ENCODE measurements around the gene C1QTNF4. TPM values are rescaled to one million over a fixed set of nuclear protein-coding genes. Genes with fewer than 3 reads are reported as not detected.

The C1QTNF4 gene
- total and polyA plus RNA-seq, 2 of the 13 experiments (the other 11 are each of a cell fraction or from before 2014, with no cell fraction given) = not detected

DNA sequence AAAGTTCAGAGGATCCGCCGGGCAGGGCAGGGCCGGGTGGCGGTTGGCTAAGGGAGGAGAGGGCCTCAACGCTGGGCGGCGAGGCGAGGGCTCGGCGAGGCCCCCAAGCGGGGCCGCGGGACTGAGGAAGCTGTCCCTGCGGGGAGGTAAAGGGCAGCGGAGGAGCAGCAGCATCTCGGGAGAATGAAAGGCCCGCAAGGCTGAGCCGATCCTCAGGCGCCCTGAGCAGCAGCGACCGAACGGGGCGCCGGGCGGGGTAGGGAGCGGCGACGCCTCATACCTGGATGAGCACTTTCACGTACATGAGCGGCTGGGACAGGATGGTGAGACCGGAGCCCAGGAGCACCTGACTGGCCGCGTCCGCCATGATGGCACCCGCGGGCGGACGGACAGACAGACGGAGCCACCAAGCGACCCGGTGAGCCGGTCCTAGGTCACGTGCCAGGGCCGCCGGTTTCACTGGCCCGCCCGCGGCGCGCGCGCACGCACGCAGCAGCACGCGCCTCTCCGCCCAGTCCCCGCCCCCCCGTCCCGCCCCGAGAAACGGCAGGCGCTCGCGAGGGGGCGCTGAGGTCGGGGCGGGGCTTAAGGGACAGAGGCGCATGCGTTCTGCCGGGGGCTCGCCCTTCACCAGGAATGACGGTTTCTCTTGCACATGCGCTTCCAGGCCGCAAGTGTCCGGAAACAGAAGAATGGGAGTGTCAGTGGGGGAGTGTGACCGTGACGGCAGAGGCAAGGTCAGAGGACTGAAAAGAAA, 48.1 kb upstream of the C1QTNF4 start, which contains the start of gene MTCH2 (continued):
- TF ChIP-seq GATA4 (IDR thresholded peaks at IDR 0.05; ENCODE audit: borderline replicate concordance, low read depth) (peak; percentile 48), CBX1 (IDR thresholded peaks at IDR 0.05; ENCODE audit: low read depth) (peak; percentile 53), ZNF788 (CRISPR knock-in tag; IDR thresholded peaks at IDR 0.05; ENCODE audit: borderline replicate concordance) (peak; percentile 79; the same call in 1 of the 2 replicates), SMAD1 (CRISPR knock-in tag; IDR thresholded peaks at IDR 0.05; ENCODE audit: borderline replicate concordance, low read depth) (peak; percentile 93; the same call in 1 of the 2 replicates), MEF2D (CRISPR knock-in tag; IDR thresholded peaks at IDR 0.05) (no peak), SMARCE1 (IDR thresholded peaks at IDR 0.05; ENCODE audit: borderline replicate concordance) (no peak), KMT2B (CRISPR knock-in tag; IDR thresholded peaks at IDR 0.05) (peak; percentile 72), ZNF20 (CRISPR knock-in tag; IDR thresholded peaks at IDR 0.05) (no peak), ZNF17 (CRISPR knock-in tag; IDR thresholded peaks at IDR 0.05) (no peak), ZNF501 (CRISPR knock-in tag; IDR thresholded peaks at IDR 0.05) (peak; percentile 93), XRCC5 (optimal IDR thresholded peaks at IDR 0.05; ENCODE audit: low read length) (peak; percentile 60), RCOR2 (CRISPR knock-in tag; IDR thresholded peaks at IDR 0.05) (0 out of 2 replicates have a peak, but pooled peaks have one; percentile 40)
- TF ChIP-seq, protein P1, sequence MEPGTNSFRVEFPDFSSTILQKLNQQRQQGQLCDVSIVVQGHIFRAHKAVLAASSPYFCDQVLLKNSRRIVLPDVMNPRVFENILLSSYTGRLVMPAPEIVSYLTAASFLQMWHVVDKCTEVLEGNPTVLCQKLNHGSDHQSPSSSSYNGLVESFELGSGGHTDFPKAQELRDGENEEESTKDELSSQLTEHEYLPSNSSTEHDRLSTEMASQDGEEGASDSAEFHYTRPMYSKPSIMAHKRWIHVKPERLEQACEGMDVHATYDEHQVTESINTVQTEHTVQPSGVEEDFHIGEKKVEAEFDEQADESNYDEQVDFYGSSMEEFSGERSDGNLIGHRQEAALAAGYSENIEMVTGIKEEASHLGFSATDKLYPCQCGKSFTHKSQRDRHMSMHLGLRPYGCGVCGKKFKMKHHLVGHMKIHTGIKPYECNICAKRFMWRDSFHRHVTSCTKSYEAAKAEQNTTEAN (CRISPR knock-in tag; conservative IDR thresholded peaks at IDR 0.05) = peak; percentile 88
- TF ChIP-seq, protein P2, sequence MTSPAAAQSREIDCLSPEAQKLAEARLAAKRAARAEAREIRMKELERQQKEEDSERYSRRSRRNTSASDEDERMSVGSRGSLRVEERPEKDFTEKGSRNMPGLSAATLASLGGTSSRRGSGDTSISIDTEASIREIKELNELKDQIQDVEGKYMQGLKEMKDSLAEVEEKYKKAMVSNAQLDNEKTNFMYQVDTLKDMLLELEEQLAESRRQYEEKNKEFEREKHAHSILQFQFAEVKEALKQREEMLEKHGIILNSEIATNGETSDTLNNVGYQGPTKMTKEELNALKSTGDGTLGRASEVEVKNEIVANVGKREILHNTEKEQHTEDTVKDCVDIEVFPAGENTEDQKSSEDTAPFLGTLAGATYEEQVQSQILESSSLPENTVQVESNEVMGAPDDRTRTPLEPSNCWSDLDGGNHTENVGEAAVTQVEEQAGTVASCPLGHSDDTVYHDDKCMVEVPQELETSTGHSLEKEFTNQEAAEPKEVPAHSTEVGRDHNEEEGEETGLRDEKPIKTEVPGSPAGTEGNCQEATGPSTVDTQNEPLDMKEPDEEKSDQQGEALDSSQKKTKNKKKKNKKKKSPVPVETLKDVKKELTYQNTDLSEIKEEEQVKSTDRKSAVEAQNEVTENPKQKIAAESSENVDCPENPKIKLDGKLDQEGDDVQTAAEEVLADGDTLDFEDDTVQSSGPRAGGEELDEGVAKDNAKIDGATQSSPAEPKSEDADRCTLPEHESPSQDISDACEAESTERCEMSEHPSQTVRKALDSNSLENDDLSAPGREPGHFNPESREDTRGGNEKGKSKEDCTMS (CRISPR knock-in tag; conservative IDR thresholded peaks at IDR 0.05) = 0 out of 2 replicates have a peak, but pooled peaks have one; percentile 18
- TF ChIP-seq, protein P3, sequence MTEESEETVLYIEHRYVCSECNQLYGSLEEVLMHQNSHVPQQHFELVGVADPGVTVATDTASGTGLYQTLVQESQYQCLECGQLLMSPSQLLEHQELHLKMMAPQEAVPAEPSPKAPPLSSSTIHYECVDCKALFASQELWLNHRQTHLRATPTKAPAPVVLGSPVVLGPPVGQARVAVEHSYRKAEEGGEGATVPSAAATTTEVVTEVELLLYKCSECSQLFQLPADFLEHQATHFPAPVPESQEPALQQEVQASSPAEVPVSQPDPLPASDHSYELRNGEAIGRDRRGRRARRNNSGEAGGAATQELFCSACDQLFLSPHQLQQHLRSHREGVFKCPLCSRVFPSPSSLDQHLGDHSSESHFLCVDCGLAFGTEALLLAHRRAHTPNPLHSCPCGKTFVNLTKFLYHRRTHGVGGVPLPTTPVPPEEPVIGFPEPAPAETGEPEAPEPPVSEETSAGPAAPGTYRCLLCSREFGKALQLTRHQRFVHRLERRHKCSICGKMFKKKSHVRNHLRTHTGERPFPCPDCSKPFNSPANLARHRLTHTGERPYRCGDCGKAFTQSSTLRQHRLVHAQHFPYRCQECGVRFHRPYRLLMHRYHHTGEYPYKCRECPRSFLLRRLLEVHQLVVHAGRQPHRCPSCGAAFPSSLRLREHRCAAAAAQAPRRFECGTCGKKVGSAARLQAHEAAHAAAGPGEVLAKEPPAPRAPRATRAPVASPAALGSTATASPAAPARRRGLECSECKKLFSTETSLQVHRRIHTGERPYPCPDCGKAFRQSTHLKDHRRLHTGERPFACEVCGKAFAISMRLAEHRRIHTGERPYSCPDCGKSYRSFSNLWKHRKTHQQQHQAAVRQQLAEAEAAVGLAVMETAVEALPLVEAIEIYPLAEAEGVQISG (CRISPR knock-in tag; IDR thresholded peaks at IDR 0.05) = peak; percentile 79
- TF ChIP-seq, protein P4, sequence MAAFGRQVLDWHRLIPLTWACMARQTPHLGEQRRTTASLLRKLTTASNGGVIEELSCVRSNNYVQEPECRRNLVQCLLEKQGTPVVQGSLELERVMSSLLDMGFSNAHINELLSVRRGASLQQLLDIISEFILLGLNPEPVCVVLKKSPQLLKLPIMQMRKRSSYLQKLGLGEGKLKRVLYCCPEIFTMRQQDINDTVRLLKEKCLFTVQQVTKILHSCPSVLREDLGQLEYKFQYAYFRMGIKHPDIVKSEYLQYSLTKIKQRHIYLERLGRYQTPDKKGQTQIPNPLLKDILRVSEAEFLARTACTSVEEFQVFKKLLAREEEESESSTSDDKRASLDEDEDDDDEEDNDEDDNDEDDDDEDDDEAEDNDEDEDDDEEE (CRISPR knock-in tag; IDR thresholded peaks at IDR 0.05) = 0 out of 2 replicates have a peak, but pooled peaks have one; percentile 26
- TF ChIP-seq, protein P5, sequence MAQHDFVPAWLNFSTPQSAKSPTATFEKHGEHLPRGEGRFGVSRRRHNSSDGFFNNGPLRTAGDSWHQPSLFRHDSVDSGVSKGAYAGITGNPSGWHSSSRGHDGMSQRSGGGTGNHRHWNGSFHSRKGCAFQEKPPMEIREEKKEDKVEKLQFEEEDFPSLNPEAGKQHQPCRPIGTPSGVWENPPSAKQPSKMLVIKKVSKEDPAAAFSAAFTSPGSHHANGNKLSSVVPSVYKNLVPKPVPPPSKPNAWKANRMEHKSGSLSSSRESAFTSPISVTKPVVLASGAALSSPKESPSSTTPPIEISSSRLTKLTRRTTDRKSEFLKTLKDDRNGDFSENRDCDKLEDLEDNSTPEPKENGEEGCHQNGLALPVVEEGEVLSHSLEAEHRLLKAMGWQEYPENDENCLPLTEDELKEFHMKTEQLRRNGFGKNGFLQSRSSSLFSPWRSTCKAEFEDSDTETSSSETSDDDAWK (CRISPR knock-in tag; IDR thresholded peaks at IDR 0.05) = no peak
- TF ChIP-seq, protein P6, sequence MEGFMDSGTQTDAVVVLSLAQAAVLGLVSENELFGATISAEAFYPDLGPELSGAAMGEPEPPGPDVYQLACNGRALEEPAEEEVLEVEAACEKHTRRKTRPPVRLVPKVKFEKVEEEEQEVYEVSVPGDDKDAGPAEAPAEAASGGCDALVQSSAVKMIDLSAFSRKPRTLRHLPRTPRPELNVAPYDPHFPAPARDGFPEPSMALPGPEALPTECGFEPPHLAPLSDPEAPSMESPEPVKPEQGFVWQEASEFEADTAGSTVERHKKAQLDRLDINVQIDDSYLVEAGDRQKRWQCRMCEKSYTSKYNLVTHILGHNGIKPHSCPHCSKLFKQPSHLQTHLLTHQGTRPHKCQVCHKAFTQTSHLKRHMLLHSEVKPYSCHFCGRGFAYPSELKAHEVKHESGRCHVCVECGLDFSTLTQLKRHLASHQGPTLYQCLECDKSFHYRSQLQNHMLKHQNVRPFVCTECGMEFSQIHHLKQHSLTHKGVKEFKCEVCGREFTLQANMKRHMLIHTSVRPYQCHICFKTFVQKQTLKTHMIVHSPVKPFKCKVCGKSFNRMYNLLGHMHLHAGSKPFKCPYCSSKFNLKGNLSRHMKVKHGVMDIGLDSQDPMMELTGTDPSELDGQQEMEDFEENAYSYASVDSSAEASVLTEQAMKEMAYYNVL (CRISPR knock-in tag; IDR thresholded peaks at IDR 0.05; ENCODE audit: borderline replicate concordance) = no peak
